Thoracic aorta (tissue), 2 donors: Measurements from ENCODE around the gene OR1J4. TPM values are rescaled to one million over a fixed set of nuclear protein-coding genes. Genes with fewer than 3 reads are reported as not detected.
"Not testable (repeated sequence)": the region's sequence is repeated elsewhere in the genome, so short reads cannot be mapped to it uniquely, and the experiment has no call there.

Experiments used
- ATAC-seq: fragments of 150-250 bp; one replicate; pipeline ENCODE4 v1.8.0; 2017; ENCODE audit warnings: low read depth; ENCODE audit not compliant: insufficient number of reproducible peaks, low FRiP score
- DNase-seq: peaks from one replicate; pipeline ENCODE4 v3.0.0-alpha.2; 2020; ENCODE audit warnings: low spot score
- H3K27ac ChIP-seq, 2 donors: fragments of 200-600 bp; sonication (generic); 1 replicate in 1 of 2; 2 replicates in 1 of 2; pipeline ENCODE4 v1.5.1; 2016; ENCODE audit warnings: mild to moderate bottlenecking in 2 of 2, moderate library complexity in 2 of 2
- H3K27me3 ChIP-seq: fragments of 200-600 bp; sonication (generic); replicated peaks from 2 replicates; pipeline ENCODE4 v1.6.0; 2016; ENCODE audit warnings: mild to moderate bottlenecking; ENCODE audit not compliant: insufficient read depth
- H3K36me3 ChIP-seq: fragments of 200-600 bp; sonication (generic); one replicate; pipeline ENCODE4 v1.5.1; 2016
- H3K4me1 ChIP-seq, 2 donors: fragments of 200-600 bp; sonication (generic); 1 replicate in 1 of 2; 2 replicates in 1 of 2; pipeline versions ENCODE4 v1.5.1 to v1.6.0; 2016; ENCODE audit warnings: low read depth in 2 of 2, mild to moderate bottlenecking in 1 of 2; ENCODE audit not compliant: control insufficient read depth in 1 of 2
- H3K4me3 ChIP-seq: fragments of 200-600 bp; sonication (generic); 2 replicates; pipeline ENCODE4 v1.5.1; 2016; ENCODE audit warnings: mild to moderate bottlenecking
- H3K9me3 ChIP-seq: fragments of 200-600 bp; sonication (generic); 2 replicates; pipeline ENCODE4 v1.5.1; 2016
- total RNA-seq, 2 donors: library from RNA; depleted of rRNA; stranded (reverse); fragments of >200 nt; gene quantifications; one replicate each; pipeline versions ENCODE4 v1.1.0 to v1.2.3, GENCODE V29; 2016
- TF ChIP-seq, protein P1 (sequence below): fragments of 200-600 bp; sonication (generic); IDR thresholded peaks from one replicate; pipeline ENCODE4 v1.5.1; 2019; ENCODE audit warnings: antibody characterized with exemption

OR1J4 gene
- total RNA-seq, 2 donors from 2014 or later = not detected

GRCh38 chr9:122519376-122519775, 435 bp downstream of the OR1J4 start:
- no peaks in the 10 kb centered on the region for H3K4me1 ChIP-seq
- no peak for ATAC-seq
- no peaks in the 10 kb centered on the region for H3K36me3 ChIP-seq
- no peaks in the 10 kb centered on the region for H3K9me3 ChIP-seq
- no peak for DNase-seq
- H3K27ac ChIP-seq = no peak overlapping the region
- no peaks in the 10 kb centered on the region for H3K27me3 ChIP-seq
- no peak overlapping the region for H3K4me3 ChIP-seq
- TF ChIP-seq, protein P1, sequence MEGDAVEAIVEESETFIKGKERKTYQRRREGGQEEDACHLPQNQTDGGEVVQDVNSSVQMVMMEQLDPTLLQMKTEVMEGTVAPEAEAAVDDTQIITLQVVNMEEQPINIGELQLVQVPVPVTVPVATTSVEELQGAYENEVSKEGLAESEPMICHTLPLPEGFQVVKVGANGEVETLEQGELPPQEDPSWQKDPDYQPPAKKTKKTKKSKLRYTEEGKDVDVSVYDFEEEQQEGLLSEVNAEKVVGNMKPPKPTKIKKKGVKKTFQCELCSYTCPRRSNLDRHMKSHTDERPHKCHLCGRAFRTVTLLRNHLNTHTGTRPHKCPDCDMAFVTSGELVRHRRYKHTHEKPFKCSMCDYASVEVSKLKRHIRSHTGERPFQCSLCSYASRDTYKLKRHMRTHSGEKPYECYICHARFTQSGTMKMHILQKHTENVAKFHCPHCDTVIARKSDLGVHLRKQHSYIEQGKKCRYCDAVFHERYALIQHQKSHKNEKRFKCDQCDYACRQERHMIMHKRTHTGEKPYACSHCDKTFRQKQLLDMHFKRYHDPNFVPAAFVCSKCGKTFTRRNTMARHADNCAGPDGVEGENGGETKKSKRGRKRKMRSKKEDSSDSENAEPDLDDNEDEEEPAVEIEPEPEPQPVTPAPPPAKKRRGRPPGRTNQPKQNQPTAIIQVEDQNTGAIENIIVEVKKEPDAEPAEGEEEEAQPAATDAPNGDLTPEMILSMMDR = no peak

GRCh38 chr9:122526602-122527001, 7.7 kb downstream of the OR1J4 start:
- Histone ChIP-seq H3K27ac (no peak overlapping the region), H3K36me3 (no peaks in the 10 kb centered on the region), H3K9me3 (no peaks in the 10 kb centered on the region), H3K4me1 (no peaks in the 10 kb centered on the region), H3K27me3 (no peaks in the 10 kb centered on the region), H3K4me3 (no peak overlapping the region)
- ATAC-seq (no peak), DNase-seq (no peak)
- TF ChIP-seq, protein P1 = no peak

GRCh38 chr9:122527193-122527592, 8.3 kb downstream of the OR1J4 start, which contains the start of gene OR1N1:
TSS of gene OR1N1 (minus strand) at chr9:122527293. CDS start at chr9:122527293, 0 bp downstream.
- ATAC-seq (no peak), DNase-seq (no peak)
- TF ChIP-seq, protein P1 = no peak
- Histone ChIP-seq H3K27me3 (no peaks in the 10 kb centered on the region), H3K36me3 (no peaks in the 10 kb centered on the region), H3K27ac (no peak within 1 kb of the TSS), H3K4me1 (no peaks in the 10 kb centered on the region), H3K4me3 (no peak within 1 kb of the TSS), H3K9me3 (no peaks in the 10 kb centered on the region)

GRCh38 chr9:122531157-122531556, 12.2 kb downstream of the OR1J4 start:
- H3K27me3 ChIP-seq, DNase-seq, H3K4me1 ChIP-seq, H3K9me3 ChIP-seq, H3K27ac ChIP-seq, ATAC-seq, H3K4me3 ChIP-seq, H3K36me3 ChIP-seq: not testable (repeated sequence)

- no peaks in the 10 kb centered on the region for H3K27me3 ChIP-seq
These were observed 17.2 kb downstream of the OR1J4 start for GRCh38 chr9:122536134-122536533.

GRCh38 chr9:122537066-122537465, 18.1 kb downstream of the OR1J4 start:
- not testable (repeated sequence) for H3K4me3 ChIP-seq, DNase-seq, H3K27me3 ChIP-seq, ATAC-seq, H3K4me1 ChIP-seq, H3K9me3 ChIP-seq, H3K27ac ChIP-seq, H3K36me3 ChIP-seq

More at GRCh38 chr9:122536134-122536533, 17.2 kb downstream of the OR1J4 start:
- H3K36me3 ChIP-seq = no peaks in the 10 kb centered on the region
- TF ChIP-seq, protein P1 = no peak
- H3K4me1 ChIP-seq = no peaks in the 10 kb centered on the region
- ATAC-seq (no peak), DNase-seq (no peak)
- H3K27ac ChIP-seq = no peak overlapping the region
- no peaks in the 10 kb centered on the region for H3K9me3 ChIP-seq
- H3K4me3 ChIP-seq = no peak overlapping the region
